C4-2B (cell line): ENCODE data around the gene PDS5A.

Experiments used
- H3K27ac ChIP-seq: fragments of 450-650 bp; 2 replicates; pipeline ENCODE4 v1.5.1; 2017
- CTCF ChIP-seq: fragments of 450-650 bp; conservative IDR thresholded peaks from 2 replicates; pipeline ENCODE4 v1.5.1; 2017; ENCODE audit warnings: mild to moderate bottlenecking
- ZFX ChIP-seq: fragments of 450-650 bp; IDR thresholded peaks from 2 replicates; pipeline ENCODE4 v1.6.1; 2017

PDS5A gene

GRCh38 chr4:39893693-39894072 is 84.0 kb downstream of the PDS5A start:
- no peak overlapping the region for H3K27ac ChIP-seq
- TF ChIP-seq ZFX (no peak), CTCF (no peak)

DNA sequence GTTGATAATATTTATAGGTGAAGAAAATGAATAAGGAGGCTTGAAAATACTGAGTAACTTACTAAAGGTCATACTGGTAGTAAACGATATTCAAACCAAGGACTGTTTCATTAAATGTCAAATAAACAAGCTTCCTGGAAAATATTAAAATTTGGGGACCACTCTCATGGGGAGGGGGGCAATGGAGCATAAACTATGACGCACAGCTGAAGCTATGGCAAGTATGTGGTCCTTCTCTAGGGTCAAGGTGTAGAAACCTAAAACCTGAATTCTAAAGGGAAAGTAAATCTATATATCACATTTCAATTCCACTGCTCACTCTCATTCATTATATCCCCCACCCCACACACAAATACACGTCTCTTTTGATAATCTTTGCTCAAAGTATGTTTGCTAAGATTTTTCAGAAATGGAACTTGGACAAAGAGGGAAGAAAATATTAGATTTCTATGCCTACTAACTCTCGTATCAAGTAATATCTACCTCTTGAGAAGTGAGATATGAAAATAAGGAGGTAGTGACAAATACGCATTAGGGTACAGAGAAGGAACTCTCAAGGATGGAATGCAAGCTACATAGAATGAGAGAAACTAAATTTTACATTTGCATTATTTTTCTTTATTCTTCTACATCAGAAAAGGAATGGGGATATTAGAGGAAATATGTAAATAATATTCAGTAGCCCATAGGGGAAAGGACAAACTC is 84.6 kb downstream of the PDS5A start:
- no peak overlapping the region for H3K27ac ChIP-seq
- TF ChIP-seq ZFX (no peak), CTCF (no peak)

DNA sequence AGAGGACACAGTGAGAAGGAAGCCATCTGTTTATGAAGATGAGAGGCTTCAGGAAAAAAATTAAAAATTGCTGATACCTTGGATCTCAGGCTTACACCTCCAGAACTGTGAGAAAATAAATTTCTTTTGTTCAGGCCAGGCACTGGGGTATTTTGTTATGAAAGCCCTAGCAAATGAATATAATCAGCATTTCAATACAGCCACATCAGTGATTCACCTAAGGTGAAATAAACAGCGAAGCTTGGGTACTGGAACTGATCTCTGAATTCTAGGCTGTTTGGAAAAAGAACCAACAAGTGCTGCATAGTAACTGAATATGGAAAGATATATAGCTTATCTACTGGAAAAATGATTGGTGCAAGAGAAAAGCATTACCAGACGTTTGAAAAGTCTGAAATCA is 88.5 kb downstream of the PDS5A start:
- TF ChIP-seq ZFX = no peak
- no peak for TF ChIP-seq CTCF
- no peak overlapping the region for H3K27ac ChIP-seq

DNA sequence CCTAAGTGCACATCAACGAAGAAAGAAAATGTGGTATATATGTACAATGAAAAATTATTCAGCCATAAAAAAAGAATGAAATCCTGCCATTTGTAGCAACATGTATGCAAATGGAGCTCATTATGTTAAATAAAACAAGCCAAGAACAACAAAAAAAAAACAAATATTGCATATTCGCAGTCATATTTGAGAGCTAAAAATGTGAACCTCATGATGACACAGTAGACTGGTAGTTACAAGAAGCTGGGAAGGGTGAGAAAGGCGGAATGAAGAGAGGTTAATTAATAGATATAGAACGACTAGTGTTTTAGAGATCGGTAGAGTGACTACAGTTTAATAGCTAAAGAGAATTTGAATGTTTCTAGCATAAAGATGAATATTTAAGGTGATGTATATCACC is 89.2 kb downstream of the PDS5A start:
- no peak for TF ChIP-seq ZFX
- no peak for TF ChIP-seq CTCF
- H3K27ac ChIP-seq = no peak overlapping the region

DNA sequence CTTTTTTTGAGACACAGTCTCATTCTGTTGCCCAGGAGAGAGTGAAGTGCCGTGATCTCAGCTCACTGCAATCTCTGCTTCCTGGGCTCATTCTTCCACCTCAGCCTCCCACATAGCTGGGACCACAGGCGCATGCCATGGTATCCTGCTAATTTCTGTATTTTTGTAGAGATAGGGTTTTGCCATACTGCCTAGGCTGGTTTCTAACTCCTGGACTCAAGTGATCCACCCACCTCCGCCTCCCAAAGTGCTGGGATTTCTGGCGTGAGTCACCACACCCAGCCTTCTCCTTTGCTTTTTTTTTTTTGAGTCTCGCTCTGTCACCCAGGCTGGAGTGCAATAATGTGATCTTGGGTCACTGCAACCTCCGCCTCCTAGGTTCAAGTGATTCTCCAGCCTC is 94.1 kb downstream of the PDS5A start:
- no peak overlapping the region for H3K27ac ChIP-seq
- TF ChIP-seq ZFX (no peak), CTCF (no peak)

- TF ChIP-seq CTCF = no peak
- no peak for TF ChIP-seq ZFX
- H3K27ac ChIP-seq = no peak overlapping the region
Observed at GRCh38 chr4:39881789-39882188, 95.9 kb downstream of the PDS5A start.

- TF ChIP-seq CTCF (no peak), ZFX (no peak)
- no peak overlapping the region for H3K27ac ChIP-seq
Observed at GRCh38 chr4:39877971-39878370, 99.7 kb downstream of the PDS5A start.
